NB4 (cell line): Measurements from ENCODE around the gene ARMC9.

Source experiments
- DNase-seq: peaks from one replicate; pipeline ENCODE4 v3.0.0; 2010; ENCODE audit warnings: low read depth
- H3K4me3 ChIP-seq: one replicate; pipeline ENCODE4 v1.5.1; 2011; ENCODE audit warnings: mild to moderate bottlenecking, low read depth, low read length, moderate library complexity
- MYC ChIP-seq: IDR thresholded peaks from 2 replicates; pipeline ENCODE4 v1.6.1; 2011; ENCODE audit warnings: low read depth, low read length
- POLR2A ChIP-seq: IDR thresholded peaks from 2 replicates; pipeline ENCODE4 v1.6.1; 2011; ENCODE audit warnings: mild to moderate bottlenecking; ENCODE audit not compliant: insufficient read length; ENCODE audit errors: extremely low read depth
- TF ChIP-seq, protein P1 (sequence below): IDR thresholded peaks from 2 replicates; pipeline ENCODE4 v1.6.1; 2011; ENCODE audit warnings: low read depth, low read length
- TF ChIP-seq, protein P2 (sequence below): IDR thresholded peaks from one replicate; pipeline ENCODE4 v1.5.1; 2012; ENCODE audit warnings: low read depth, low read length

The ARMC9 gene

DNA sequence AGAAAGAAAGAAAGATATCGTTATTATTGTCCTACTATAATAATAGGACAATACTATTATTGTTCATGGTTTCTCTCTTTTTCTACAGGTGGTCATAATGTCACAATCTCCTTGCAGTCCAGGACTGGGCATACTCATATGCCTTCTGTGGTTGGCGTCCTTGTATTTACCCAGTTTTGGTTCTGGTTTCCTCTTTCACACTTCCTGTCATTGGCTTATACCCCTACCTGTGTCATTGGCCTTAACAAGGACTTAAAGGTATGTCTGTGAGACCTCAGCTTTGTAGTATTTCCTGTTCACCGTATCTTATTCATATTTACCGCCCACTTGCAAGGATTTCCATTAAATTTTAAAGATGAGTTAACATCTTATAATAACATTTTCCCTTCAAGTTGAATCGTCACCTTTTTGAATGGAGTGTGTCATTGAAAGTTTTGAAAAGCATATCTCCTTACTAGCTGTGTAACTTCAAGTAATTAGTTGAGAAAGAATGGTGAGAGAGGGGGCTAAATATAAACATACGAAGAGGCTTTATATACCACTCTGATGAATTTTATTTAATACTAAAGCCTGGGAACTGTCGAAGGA lies 37.1 kb upstream of the ARMC9 start:
- TF ChIP-seq, protein P1, sequence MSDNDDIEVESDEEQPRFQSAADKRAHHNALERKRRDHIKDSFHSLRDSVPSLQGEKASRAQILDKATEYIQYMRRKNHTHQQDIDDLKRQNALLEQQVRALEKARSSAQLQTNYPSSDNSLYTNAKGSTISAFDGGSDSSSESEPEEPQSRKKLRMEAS, result no peak
- TF ChIP-seq, protein P2, sequence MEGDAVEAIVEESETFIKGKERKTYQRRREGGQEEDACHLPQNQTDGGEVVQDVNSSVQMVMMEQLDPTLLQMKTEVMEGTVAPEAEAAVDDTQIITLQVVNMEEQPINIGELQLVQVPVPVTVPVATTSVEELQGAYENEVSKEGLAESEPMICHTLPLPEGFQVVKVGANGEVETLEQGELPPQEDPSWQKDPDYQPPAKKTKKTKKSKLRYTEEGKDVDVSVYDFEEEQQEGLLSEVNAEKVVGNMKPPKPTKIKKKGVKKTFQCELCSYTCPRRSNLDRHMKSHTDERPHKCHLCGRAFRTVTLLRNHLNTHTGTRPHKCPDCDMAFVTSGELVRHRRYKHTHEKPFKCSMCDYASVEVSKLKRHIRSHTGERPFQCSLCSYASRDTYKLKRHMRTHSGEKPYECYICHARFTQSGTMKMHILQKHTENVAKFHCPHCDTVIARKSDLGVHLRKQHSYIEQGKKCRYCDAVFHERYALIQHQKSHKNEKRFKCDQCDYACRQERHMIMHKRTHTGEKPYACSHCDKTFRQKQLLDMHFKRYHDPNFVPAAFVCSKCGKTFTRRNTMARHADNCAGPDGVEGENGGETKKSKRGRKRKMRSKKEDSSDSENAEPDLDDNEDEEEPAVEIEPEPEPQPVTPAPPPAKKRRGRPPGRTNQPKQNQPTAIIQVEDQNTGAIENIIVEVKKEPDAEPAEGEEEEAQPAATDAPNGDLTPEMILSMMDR, result no peak
- TF ChIP-seq POLR2A, result no peak
- no peak for TF ChIP-seq MYC
- H3K4me3 ChIP-seq, result no peak overlapping the region
- DNase-seq, result no peak

DNA sequence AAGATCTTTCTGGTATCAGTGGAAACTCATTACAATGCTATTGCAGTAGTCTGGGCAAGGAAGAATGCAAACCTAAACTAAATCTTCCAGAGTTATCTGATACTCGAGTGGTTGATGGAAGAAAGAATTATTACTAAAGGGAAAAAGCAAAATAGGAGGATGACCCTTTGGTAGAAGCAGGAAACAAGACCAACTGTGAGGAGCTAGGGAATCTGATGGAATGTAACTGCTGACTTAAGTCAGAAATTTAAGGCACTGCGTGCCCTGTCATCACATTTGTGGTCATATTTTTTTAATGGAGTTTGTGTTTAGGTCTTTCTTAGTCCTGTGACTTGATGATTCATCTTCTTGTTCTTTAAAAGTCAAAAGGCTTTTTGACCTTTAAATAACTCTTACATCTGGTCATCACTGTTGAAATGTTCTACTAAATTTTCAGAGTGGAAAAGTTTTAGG lies 36.5 kb upstream of the ARMC9 start:
- no peak overlapping the region for H3K4me3 ChIP-seq
- DNase-seq, result no peak
- no peak for TF ChIP-seq POLR2A
- no peak for TF ChIP-seq MYC
- TF ChIP-seq, protein P2, result no peak
- TF ChIP-seq, protein P1, result no peak

DNA sequence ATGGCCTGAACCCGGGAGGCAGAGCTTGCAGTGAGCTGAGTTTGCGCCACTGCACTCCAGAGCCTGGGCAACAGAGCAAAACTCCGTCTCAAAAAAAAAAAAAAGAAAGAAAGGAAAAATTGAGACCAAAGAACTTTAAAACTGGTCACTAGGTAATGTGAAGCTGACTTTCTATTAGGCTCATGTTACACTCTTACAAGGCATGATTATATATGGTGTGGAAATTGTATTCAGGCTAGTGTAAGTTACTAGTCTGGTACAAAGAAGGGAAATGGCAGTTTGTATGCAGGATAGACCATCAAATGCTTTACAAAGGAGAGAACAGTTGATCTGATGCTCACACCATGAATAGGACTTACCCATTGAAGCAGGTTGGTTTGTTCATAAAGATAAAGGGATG lies 35.4 kb upstream of the ARMC9 start:
- TF ChIP-seq MYC (no peak), POLR2A (no peak)
- TF ChIP-seq, protein P2, result no peak
- TF ChIP-seq, protein P1, result no peak
- no peak for DNase-seq
- H3K4me3 ChIP-seq, result no peak overlapping the region

DNA sequence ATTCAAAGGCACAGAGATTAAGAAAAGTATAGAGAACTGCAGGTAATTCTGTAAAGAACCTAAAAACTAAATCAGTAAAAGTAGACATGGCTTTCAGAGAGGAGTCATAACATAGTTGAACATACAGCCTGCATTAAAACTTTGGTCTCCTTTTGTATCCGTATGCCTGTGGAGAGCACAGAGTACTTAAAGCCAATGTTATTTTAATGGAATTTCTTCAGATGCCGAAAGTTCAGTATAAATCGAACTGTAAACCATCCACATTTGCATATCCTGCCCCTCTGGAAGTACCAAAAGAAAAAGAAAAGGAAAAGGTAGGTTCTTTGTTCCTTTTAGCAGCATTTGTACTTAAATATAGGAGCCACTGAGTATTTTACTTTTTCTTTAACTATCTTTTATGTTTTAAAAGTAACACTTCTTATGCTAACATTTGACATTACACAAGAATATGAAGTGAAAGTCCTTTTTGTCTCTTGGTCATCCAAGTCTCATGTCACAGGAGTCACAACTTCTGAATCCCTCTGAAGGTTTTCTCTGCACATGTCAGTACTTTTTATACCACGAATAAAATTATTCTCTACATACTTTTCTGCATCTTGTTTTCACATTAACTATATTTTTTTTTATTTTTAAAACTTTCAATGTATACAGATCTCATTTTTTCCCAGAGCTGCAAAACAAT lies 34.9 kb upstream of the ARMC9 start:
- no peak for DNase-seq
- TF ChIP-seq, protein P1, result no peak
- TF ChIP-seq, protein P2, result no peak
- TF ChIP-seq POLR2A, result no peak
- no peak for TF ChIP-seq MYC
- H3K4me3 ChIP-seq, result no peak overlapping the region

DNA sequence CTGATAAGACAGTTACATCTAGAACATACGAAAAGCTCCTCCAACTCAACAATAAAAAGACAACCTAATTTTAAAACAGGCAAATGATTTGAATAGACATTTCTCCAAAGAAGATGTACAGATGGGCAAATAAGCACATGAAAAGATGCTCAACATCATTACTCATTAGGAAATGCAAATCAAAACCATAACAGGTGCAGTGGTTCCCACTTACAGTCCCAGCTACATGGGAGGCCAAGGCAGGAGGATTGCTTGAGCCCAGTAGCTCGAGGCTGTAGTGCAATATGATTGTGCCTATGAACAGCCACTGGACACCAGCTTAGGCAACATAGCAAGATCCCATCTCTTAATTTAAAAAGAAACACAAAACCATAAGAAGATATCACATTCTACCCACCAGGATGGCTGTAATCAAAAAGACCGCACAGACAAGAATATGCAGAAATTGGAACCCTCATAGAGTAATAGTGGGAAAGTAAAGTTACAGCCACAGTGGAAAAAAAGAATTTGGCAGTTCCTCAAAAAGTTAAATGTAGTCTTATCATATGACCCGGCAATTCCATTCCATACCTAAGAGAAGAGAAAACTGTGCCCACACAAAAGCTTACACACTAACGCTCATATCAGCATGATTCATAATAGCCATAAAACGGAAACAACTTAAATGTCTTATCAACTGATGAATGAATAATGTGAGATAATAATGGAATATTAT lies 30.5 kb upstream of the ARMC9 start:
- no peak for DNase-seq
- H3K4me3 ChIP-seq, result no peak overlapping the region
- TF ChIP-seq POLR2A, result no peak
- TF ChIP-seq, protein P2, result no peak
- TF ChIP-seq, protein P1, result no peak
- no peak for TF ChIP-seq MYC
